Ishikawa (cell line): ENCODE measurements around the gene STIM1.

Experiments used
- CEBPB ChIP-seq: IDR thresholded peaks from 2 replicates; pipeline ENCODE4 v1.6.1; 2012
- CREB1 ChIP-seq: IDR thresholded peaks from 2 replicates; pipeline ENCODE4 v1.6.1; 2012; ENCODE audit warnings: low read depth
- EGR1 ChIP-seq: IDR thresholded peaks from 2 replicates; pipeline ENCODE4 v1.6.1; 2012
- EP300 ChIP-seq: IDR thresholded peaks from 2 replicates; pipeline ENCODE4 v1.6.1; 2012; ENCODE audit warnings: borderline replicate concordance
- FOXM1 ChIP-seq: IDR thresholded peaks from 2 replicates; pipeline ENCODE4 v1.6.1; 2012; ENCODE audit warnings: low read depth, borderline replicate concordance
- MAX ChIP-seq: IDR thresholded peaks from 2 replicates; pipeline ENCODE4 v1.6.1; 2012
- NFIC ChIP-seq: IDR thresholded peaks from 2 replicates; pipeline ENCODE4 v1.6.1; 2012
- RAD21 ChIP-seq: IDR thresholded peaks from 2 replicates; pipeline ENCODE4 v1.6.1; 2012; ENCODE audit warnings: low read depth
- REST ChIP-seq: IDR thresholded peaks from 2 replicates; pipeline ENCODE4 v1.6.1; 2012; ENCODE audit warnings: low read depth, mild to moderate bottlenecking
- TAF1 ChIP-seq: IDR thresholded peaks from 2 replicates; pipeline ENCODE4 v1.6.1; 2012; ENCODE audit warnings: low read depth, mild to moderate bottlenecking
- TCF12 ChIP-seq: IDR thresholded peaks from 2 replicates; pipeline ENCODE4 v1.6.1; 2012; ENCODE audit warnings: low read depth
- TEAD4 ChIP-seq: IDR thresholded peaks from 2 replicates; pipeline ENCODE4 v1.6.1; 2012
- YY1 ChIP-seq: IDR thresholded peaks from 2 replicates; pipeline ENCODE4 v1.6.1; 2012; ENCODE audit warnings: low read depth

DNA sequence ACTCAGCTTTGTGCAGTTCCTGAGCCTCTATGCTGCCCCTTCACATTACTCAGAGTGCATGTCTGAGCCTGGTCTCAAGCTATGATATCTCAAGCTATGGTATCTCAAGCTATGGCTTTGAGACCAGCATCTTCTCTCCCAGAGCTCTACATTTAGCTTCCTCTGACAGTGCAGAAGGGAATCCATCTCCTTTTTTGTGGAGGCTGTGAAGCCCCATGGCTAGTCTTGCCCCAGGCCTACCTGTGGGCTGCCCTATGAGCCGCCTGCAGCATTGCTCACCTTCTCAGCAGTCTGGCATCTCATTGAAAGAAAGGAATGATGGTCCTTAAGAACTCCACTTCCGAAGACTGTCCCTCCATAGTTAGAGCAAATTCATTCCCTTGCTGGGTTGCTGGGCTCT lies 34.5 kb upstream of the STIM1 start:
- no peak for TF ChIP-seq YY1
- no peak for TF ChIP-seq CREB1
- TF ChIP-seq TCF12, result no peak
- TF ChIP-seq MAX, result no peak
- no peak for TF ChIP-seq EP300
- no peak for TF ChIP-seq REST
- TF ChIP-seq CEBPB, result no peak
- no peak for TF ChIP-seq TAF1
- TF ChIP-seq RAD21, result no peak
- TF ChIP-seq NFIC, result no peak
- TF ChIP-seq TEAD4, result no peak
- no peak for TF ChIP-seq EGR1
- TF ChIP-seq FOXM1, result no peak
